HG02870 (cell line): ENCODE results near the gene CCDC24.

Experiments
- ATAC-seq: cut with Tn5 transposase; IDR thresholded peaks from one replicate; pipeline ENCODE4 v1.9.1; 2021; ENCODE audit warnings: mild to moderate bottlenecking, moderate library complexity; ENCODE audit not compliant: unreplicated experiment

The CCDC24 gene

GRCh38 chr1:43995984-43996732, 4.8 kb downstream of the CCDC24 start:
- ATAC-seq = no peak

GRCh38 chr1:43996733-43997115, 5.3 kb downstream of the CCDC24 start:
- ATAC-seq = no peak

- no peak for ATAC-seq
Observed at GRCh38 chr1:43997295-43997999, 6.0 kb downstream of the CCDC24 start.

- ATAC-seq = no peak
Observed at GRCh38 chr1:43998000-43998378, 6.6 kb downstream of the CCDC24 start.

- no peak for ATAC-seq
Observed at GRCh38 chr1:43999455-43999854, 8.1 kb downstream of the CCDC24 start.

GRCh38 chr1:44000122-44000665, 8.8 kb downstream of the CCDC24 start:
- ATAC-seq = no peak

- ATAC-seq = no peak
Observed at GRCh38 chr1:44002165-44002564, 10.8 kb downstream of the CCDC24 start.

- no peak for ATAC-seq
Observed at GRCh38 chr1:44002606-44003157, 11.3 kb downstream of the CCDC24 start.

- no peak for ATAC-seq
Observed at GRCh38 chr1:44008259-44008658, 16.9 kb downstream of the CCDC24 start.

GRCh38 chr1:44010935-44011471, 19.6 kb downstream of the CCDC24 start:
- ATAC-seq = no peak

GRCh38 chr1:44012404-44012803, 21.0 kb downstream of the CCDC24 start:
- ATAC-seq = no peak

- ATAC-seq = no peak
Observed at GRCh38 chr1:44012941-44013609, 21.7 kb downstream of the CCDC24 start.

- no peak for ATAC-seq
Observed at GRCh38 chr1:44013949-44014348, 22.6 kb downstream of the CCDC24 start.

GRCh38 chr1:44014365-44015104, 23.1 kb downstream of the CCDC24 start:
- no peak for ATAC-seq

GRCh38 chr1:44015206-44015605, 23.8 kb downstream of the CCDC24 start:
- ATAC-seq = no peak

GRCh38 chr1:44016041-44016889, 24.9 kb downstream of the CCDC24 start:
- no peak for ATAC-seq

GRCh38 chr1:44016890-44017400, 25.5 kb downstream of the CCDC24 start:
- no peak for ATAC-seq

- no peak for ATAC-seq
Observed at GRCh38 chr1:44019466-44019948, 28.1 kb downstream of the CCDC24 start.

- no peak for ATAC-seq
Observed at GRCh38 chr1:44020464-44020863, 29.1 kb downstream of the CCDC24 start.
